AML-193 (cell line): ENCODE data around the gene AHSG.
"Not testable (repeated sequence)": the region's sequence is repeated elsewhere in the genome, so short reads cannot be mapped to it uniquely, and the experiment has no call there.

Experiments used
- DNase-seq, 2 experiments: peaks; one replicate each; lab custom pipeline; 2025; lab: John Stamatoyannopoulos, UW

Gene AHSG

GRCh38 chr3:186612721-186613636, at the start of gene AHSG:
AHSG (plus strand) TSS chr3:186613060; CDS start chr3:186613142, 82 bp downstream.
- no peak for DNase-seq

GRCh38 chr3:186564586-186564985, 48.3 kb upstream of the AHSG start:
- no peak for DNase-seq

- peak in 1 of 2 experiments; percentile 50 for DNase-seq
Observed at GRCh38 chr3:186566772-186567071, 46.1 kb upstream of the AHSG start.

DNA sequence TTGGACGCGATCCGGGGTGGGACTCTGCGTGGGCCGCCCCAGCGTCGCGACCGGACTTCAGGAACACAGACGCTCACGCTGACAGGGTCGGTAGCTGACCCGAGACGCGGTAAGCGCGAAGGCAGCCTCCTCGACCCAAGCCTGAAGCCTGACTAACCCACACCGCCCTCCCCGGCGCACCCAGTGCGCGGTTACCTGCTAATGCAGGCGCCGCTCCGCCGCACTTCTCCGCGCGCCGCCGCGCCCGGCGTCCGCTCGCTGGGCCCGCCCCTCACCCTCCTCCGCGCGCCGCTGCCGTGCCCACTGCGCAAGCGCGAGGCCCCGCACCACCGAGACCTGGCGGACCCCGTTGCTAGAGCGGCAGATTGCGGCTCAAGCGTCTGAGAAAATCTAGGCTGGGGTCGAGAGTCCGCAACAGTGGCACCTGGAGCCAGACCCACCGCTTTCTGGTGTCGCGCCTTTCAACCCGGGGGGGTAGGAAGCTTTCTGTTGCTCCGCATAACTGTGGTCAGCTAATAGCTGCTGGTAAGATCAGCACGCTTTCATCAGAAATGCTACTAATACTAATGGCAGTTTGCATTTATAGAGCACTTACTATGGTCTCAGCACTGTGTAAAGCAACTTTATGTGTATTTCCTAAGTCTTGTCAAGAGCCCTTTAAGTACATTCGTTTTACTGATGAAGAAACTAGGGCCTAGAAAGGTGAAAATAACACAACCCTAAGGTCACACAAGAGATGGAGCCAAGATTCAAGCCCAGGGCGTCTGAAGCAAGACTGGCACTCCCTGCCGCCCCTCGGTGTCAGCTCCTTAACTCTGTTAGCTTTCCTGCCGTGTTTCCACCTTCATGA, 45.6 kb upstream of the AHSG start, which contains the start of gene TBCCD1:
TSS of gene TBCCD1 (minus strand) at position 268 of the 850 bp plus-strand sequence. CDS start 3,010 bp downstream, outside the sequence.
- peak; percentile 86 to 92 for DNase-seq

DNA sequence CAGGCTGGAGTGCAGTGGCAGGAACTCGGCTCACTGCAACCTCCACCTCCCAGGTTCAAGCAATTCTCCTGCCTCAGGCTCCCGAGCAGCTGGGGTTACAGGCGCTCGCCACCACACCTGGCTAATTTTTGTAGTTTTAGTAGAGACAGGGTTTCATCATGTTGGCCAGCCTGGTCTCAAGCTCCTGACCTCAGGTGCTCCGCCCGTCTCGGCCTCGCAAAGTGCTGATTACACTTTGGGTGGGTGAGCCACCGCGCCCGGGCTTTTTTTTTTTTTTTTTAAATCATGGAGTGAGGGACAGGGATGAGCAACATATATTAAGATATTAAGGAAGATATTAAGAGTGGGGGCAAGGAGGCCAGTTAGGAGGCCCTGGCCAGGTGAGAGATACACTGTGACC, 43.5 kb upstream of the AHSG start:
- DNase-seq: not testable (repeated sequence)

GRCh38 chr3:186569779-186570095, 43.1 kb upstream of the AHSG start:
- peak in 1 of 2 experiments; percentile 41 for DNase-seq

GRCh38 chr3:186570096-186570940, 42.5 kb upstream of the AHSG start, which contains the start of gene DNAJB11:
DNAJB11 (plus strand) TSS chr3:186570720; CDS start chr3:186570898, 178 bp downstream.
- peak; percentile 100 for DNase-seq

DNA sequence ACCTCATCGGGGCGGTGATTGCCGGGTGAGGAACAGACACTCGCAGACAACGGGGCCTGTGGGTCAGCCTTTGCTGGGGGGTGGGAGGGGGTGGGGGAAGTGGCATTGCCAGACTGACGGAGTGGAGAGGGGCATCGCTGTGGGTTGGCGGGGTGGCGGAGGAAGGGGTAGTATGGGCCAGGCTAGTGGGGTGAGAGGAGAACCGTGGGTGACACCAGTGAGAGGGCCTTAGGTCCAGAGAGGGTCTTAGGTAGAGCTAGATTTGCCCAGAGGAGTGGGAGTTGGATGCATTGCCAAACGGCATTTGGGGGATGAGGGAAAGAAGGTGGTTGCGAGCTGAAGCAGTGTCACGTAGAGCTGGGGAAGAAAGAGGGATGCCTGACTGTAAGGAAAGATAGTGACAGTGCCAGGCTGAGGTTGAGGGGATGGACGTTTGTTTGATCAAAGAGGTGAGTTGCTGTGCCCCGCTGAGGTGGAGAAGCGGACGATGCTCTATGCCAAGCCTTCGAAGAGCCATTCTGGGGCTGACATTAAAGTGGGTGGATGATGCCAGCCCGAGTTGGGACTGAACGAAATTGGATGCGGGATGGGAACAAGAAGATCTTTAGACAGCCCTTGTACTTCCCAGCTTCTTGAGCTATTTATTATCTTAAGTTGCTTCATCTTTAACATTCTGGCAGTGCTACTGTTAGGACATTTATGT, 41.8 kb upstream of the AHSG start:
- DNase-seq: no peak

- peak; percentile 10 to 62 for DNase-seq
Observed at GRCh38 chr3:186571644-186572013, 41.2 kb upstream of the AHSG start.

- no peak for DNase-seq
Observed at GRCh38 chr3:186577521-186577920, 35.3 kb upstream of the AHSG start.

- DNase-seq: no peak
Observed at GRCh38 chr3:186580785-186581184, 32.1 kb upstream of the AHSG start.

- DNase-seq: no peak
Observed at GRCh38 chr3:186582541-186582940, 30.3 kb upstream of the AHSG start.

- no peak for DNase-seq
Observed at GRCh38 chr3:186583831-186584230, 29.0 kb upstream of the AHSG start.

- not testable (repeated sequence) for DNase-seq
Observed at GRCh38 chr3:186586245-186586644, 26.6 kb upstream of the AHSG start.

DNA sequence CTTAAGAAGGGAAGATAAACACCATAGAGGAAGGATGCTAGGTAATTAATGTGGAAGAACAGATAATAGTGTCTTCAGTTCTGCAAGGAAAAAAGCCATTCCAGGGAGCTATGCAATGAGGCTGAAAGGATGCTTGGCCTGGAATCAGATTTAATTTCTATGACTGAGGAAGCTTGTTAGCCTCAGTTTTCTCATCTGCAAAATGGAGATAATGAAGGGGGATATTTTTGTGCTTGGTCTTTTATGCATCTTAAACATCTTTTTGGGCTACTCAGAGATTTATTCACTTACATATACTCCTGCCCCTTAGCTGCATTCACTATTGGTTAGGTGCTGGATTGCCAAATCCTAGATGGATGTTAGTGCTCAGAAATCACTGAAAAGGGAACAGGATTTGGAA, 25.7 kb upstream of the AHSG start:
- no peak for DNase-seq

DNA sequence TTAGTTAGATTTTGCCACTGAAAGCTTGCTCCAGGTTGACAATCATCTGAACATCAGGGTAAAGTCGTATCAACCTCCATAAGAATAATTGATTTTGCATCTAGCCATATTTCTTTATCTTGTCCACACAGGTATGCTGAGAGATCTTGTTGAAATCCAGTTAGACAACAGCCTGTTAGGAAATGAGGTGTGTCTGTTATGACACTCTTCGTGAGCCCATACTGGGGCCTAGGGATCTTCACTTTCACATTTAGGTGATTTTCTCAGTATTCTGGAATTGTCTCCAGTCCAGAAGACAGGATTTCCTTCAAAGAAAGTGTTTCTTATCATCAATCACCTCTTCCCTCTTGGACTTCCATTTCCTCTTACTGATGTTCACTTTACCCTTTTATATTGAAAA, 24.2 kb upstream of the AHSG start:
- no peak for DNase-seq

- peak; percentile 10 to 19 for DNase-seq
Observed at GRCh38 chr3:186589121-186589520, 23.7 kb upstream of the AHSG start.

DNA sequence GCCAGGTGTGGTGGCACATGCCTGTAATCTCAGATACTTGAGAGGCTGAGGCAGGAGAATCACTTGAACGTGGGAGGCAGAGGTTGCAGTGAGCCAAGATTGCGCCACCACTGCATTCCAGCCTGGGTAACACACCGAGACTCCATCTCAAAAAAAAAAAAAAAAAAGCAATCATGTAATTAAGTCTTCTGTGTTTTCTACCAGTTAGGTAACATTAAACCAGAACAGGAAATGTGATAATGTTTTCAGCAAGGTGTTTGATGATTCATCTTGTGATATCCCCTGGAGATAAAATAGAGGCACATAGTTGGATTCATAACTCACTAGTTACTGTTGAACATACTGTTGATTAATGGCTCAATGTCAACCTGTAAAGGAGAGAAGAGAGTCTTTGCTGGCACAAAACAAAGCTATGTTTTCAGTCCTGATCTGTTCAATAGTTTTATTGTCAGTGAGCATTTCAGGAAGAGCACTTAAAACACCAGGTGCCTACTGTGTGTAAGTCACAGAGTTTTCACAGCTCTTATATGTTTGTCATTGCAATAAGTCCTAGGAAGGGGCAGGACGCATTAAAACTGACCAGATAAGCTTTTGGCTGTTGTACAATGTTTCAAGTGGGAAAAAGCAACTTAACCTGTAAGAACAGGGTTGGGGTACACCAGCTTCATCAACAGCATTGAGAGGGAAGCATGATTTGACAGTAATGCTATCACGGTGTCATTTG, 22.8 kb upstream of the AHSG start:
- DNase-seq: no peak

GRCh38 chr3:186590580-186591295, 22.1 kb upstream of the AHSG start:
- no peak for DNase-seq

DNA sequence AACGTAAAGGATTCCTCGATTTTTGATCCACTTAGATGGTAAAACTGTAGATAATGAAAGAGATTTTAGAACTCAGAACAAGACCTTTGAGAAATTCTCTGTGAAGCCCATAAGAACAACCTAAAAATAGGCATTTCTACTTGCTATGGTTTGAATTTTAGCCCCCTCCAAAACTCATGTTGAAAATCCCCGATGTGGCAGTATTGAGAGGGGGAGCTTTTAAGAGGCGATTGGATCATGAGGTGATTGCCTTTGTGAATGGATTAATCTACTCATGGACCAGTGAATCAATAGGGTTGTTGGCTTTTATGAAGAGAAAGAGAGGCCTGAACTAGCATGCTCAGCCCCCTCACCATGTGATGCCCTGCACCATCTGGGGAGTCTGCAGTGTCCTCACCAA, 20.2 kb upstream of the AHSG start:
- no peak for DNase-seq
